Measurements from ENCODE around the gene GPR17.

GPR17 gene

GRCh38 chr2:127608061-127609030 is 37.6 kb upstream of the GPR17 start:
- 93% methylated on average over 25 of the region's 25 CpGs for WGBS
- H3K27ac ChIP-seq (ENCODE audit: low read depth, low read length): no peak overlapping the region
- no peaks in the 10 kb centered on the region for H3K27me3 ChIP-seq (ENCODE audit: insufficient read depth, low read length)
- no peaks in the 10 kb centered on the region for H3K9me3 ChIP-seq (ENCODE audit: insufficient read depth, low read depth, low read length)
- no peak overlapping the region for H3K4me3 ChIP-seq (ENCODE audit: low read length)
- no peak overlapping the region for H3K9ac ChIP-seq (ENCODE audit: low read depth, low read length)
- H3K36me3 ChIP-seq (ENCODE audit: insufficient read depth, low read length): no peaks in the 10 kb centered on the region
- no peaks in the 10 kb centered on the region for H3K4me1 ChIP-seq (ENCODE audit: insufficient read depth, low read length)

- Histone ChIP-seq H3K4me1 (ENCODE audit: insufficient read depth, low read length) (no peaks in the 10 kb centered on the region), H3K9me3 (ENCODE audit: insufficient read depth, low read depth, low read length) (no peaks in the 10 kb centered on the region), H3K36me3 (ENCODE audit: insufficient read depth, low read length) (no peaks in the 10 kb centered on the region), H3K27ac (ENCODE audit: low read depth, low read length) (no peak overlapping the region), H3K27me3 (ENCODE audit: insufficient read depth, low read length) (no peaks in the 10 kb centered on the region), H3K9ac (ENCODE audit: low read depth, low read length) (no peak overlapping the region), H3K4me3 (ENCODE audit: low read length) (no peak overlapping the region)
- WGBS: 86% methylated on average over 24 of the region's 24 CpGs
Observed at GRCh38 chr2:127609031-127609751, 36.8 kb upstream of the GPR17 start.

- no peak overlapping the region for H3K27ac ChIP-seq (ENCODE audit: low read depth, low read length)
- H3K9ac ChIP-seq (ENCODE audit: low read depth, low read length): no peak overlapping the region
- no peak overlapping the region for H3K4me3 ChIP-seq (ENCODE audit: low read length)
- 94% methylated on average over 8 of the region's 8 CpGs for WGBS
- no peaks in the 10 kb centered on the region for H3K36me3 ChIP-seq (ENCODE audit: insufficient read depth, low read length)
- no peaks in the 10 kb centered on the region for H3K9me3 ChIP-seq (ENCODE audit: insufficient read depth, low read depth, low read length)
- H3K27me3 ChIP-seq (ENCODE audit: insufficient read depth, low read length): no peaks in the 10 kb centered on the region
- no peaks in the 10 kb centered on the region for H3K4me1 ChIP-seq (ENCODE audit: insufficient read depth, low read length)
Observed at GRCh38 chr2:127609818-127610217, 36.1 kb upstream of the GPR17 start.

GRCh38 chr2:127610561-127610960 is 35.4 kb upstream of the GPR17 start:
- Histone ChIP-seq H3K4me3 (ENCODE audit: low read length) (no peak overlapping the region), H3K9me3 (ENCODE audit: insufficient read depth, low read depth, low read length) (no peaks in the 10 kb centered on the region), H3K36me3 (ENCODE audit: insufficient read depth, low read length) (no peaks in the 10 kb centered on the region), H3K27me3 (ENCODE audit: insufficient read depth, low read length) (no peaks in the 10 kb centered on the region), H3K9ac (ENCODE audit: low read depth, low read length) (no peak overlapping the region), H3K4me1 (ENCODE audit: insufficient read depth, low read length) (no peaks in the 10 kb centered on the region), H3K27ac (ENCODE audit: low read depth, low read length) (no peak overlapping the region)
- 89% methylated on average over 1 of the region's 1 CpG for WGBS

- Histone ChIP-seq H3K9me3 (ENCODE audit: insufficient read depth, low read depth, low read length) (no peaks in the 10 kb centered on the region), H3K36me3 (ENCODE audit: insufficient read depth, low read length) (no peaks in the 10 kb centered on the region), H3K4me1 (ENCODE audit: insufficient read depth, low read length) (no peaks in the 10 kb centered on the region), H3K27me3 (ENCODE audit: insufficient read depth, low read length) (no peaks in the 10 kb centered on the region), H3K9ac (ENCODE audit: low read depth, low read length) (no peak overlapping the region), H3K4me3 (ENCODE audit: low read length) (no peak overlapping the region), H3K27ac (ENCODE audit: low read depth, low read length) (no peak overlapping the region)
- WGBS: 89% methylated on average over 11 of the region's 11 CpGs
Observed at GRCh38 chr2:127611076-127611925, 34.7 kb upstream of the GPR17 start.

GRCh38 chr2:127612111-127612822 is 33.7 kb upstream of the GPR17 start:
- WGBS: 84% methylated on average over 13 of the region's 13 CpGs
- H3K27ac ChIP-seq (ENCODE audit: low read depth, low read length): no peak overlapping the region
- H3K4me3 ChIP-seq (ENCODE audit: low read length): no peak overlapping the region
- H3K4me1 ChIP-seq (ENCODE audit: insufficient read depth, low read length): no peaks in the 10 kb centered on the region
- H3K9me3 ChIP-seq (ENCODE audit: insufficient read depth, low read depth, low read length): no peaks in the 10 kb centered on the region
- H3K9ac ChIP-seq (ENCODE audit: low read depth, low read length): no peak overlapping the region
- H3K27me3 ChIP-seq (ENCODE audit: insufficient read depth, low read length): no peaks in the 10 kb centered on the region
- H3K36me3 ChIP-seq (ENCODE audit: insufficient read depth, low read length): no peaks in the 10 kb centered on the region

GRCh38 chr2:127614246-127614645 is 31.7 kb upstream of the GPR17 start:
- Histone ChIP-seq H3K9ac (ENCODE audit: low read depth, low read length) (no peak overlapping the region), H3K27me3 (ENCODE audit: insufficient read depth, low read length) (no peaks in the 10 kb centered on the region), H3K36me3 (ENCODE audit: insufficient read depth, low read length) (no peaks in the 10 kb centered on the region), H3K27ac (ENCODE audit: low read depth, low read length) (no peak overlapping the region), H3K4me3 (ENCODE audit: low read length) (no peak overlapping the region), H3K9me3 (ENCODE audit: insufficient read depth, low read depth, low read length) (no peaks in the 10 kb centered on the region), H3K4me1 (ENCODE audit: insufficient read depth, low read length) (no peaks in the 10 kb centered on the region)
- 95% methylated on average over 2 of the region's 2 CpGs for WGBS

- Histone ChIP-seq H3K4me1 (ENCODE audit: insufficient read depth, low read length) (no peaks in the 10 kb centered on the region), H3K27me3 (ENCODE audit: insufficient read depth, low read length) (no peaks in the 10 kb centered on the region), H3K27ac (ENCODE audit: low read depth, low read length) (no peak overlapping the region), H3K36me3 (ENCODE audit: insufficient read depth, low read length) (no peaks in the 10 kb centered on the region), H3K4me3 (ENCODE audit: low read length) (no peak overlapping the region), H3K9me3 (ENCODE audit: insufficient read depth, low read depth, low read length) (no peaks in the 10 kb centered on the region), H3K9ac (ENCODE audit: low read depth, low read length) (no peak overlapping the region)
- 86% methylated on average over 3 of the region's 3 CpGs for WGBS
Observed at GRCh38 chr2:127614731-127615130, 31.2 kb upstream of the GPR17 start.

- Histone ChIP-seq H3K9me3 (ENCODE audit: insufficient read depth, low read depth, low read length) (no peaks in the 10 kb centered on the region), H3K9ac (ENCODE audit: low read depth, low read length) (no peak overlapping the region), H3K27me3 (ENCODE audit: insufficient read depth, low read length) (no peaks in the 10 kb centered on the region), H3K4me3 (ENCODE audit: low read length) (no peak overlapping the region), H3K27ac (ENCODE audit: low read depth, low read length) (no peak overlapping the region), H3K4me1 (ENCODE audit: insufficient read depth, low read length) (no peaks in the 10 kb centered on the region), H3K36me3 (ENCODE audit: insufficient read depth, low read length) (no peaks in the 10 kb centered on the region)
- WGBS: 92% methylated on average over 18 of the region's 18 CpGs
Observed at GRCh38 chr2:127615511-127616166, 30.3 kb upstream of the GPR17 start.

GRCh38 chr2:127618551-127619202 is 27.3 kb upstream of the GPR17 start:
- Histone ChIP-seq H3K9me3 (ENCODE audit: insufficient read depth, low read depth, low read length) (no peaks in the 10 kb centered on the region), H3K4me3 (ENCODE audit: low read length) (no peak overlapping the region), H3K27ac (ENCODE audit: low read depth, low read length) (no peak overlapping the region), H3K9ac (ENCODE audit: low read depth, low read length) (no peak overlapping the region), H3K36me3 (ENCODE audit: insufficient read depth, low read length) (no peaks in the 10 kb centered on the region), H3K4me1 (ENCODE audit: insufficient read depth, low read length) (no peaks in the 10 kb centered on the region), H3K27me3 (ENCODE audit: insufficient read depth, low read length) (no peaks in the 10 kb centered on the region)
- WGBS: 80% methylated on average over 7 of the region's 7 CpGs
